T47D (cell line): ENCODE data around the gene GALT.
A peak's percentile ranks its signal among the peaks of the same experiment; 100 is the strongest.

Source experiments
- DNase-seq, 2 experiments: peaks; one replicate each; pipeline versions ENCODE4 v3.0.0 to v3.0.0-alpha.2; 2011 to 2012; ENCODE audit warnings: low read depth in 1 of 2, low spot score in 1 of 2
- JUND ChIP-seq: IDR thresholded peaks from 2 replicates; pipeline ENCODE4 v1.6.1; 2012; ENCODE audit warnings: low read depth
- in situ Hi-C: cut with HindIII; loops from 2 replicates; pipeline ENCODE4 v1.10.0; 2016; ENCODE audit warnings: low sequenced_read_pairs, low pct_unique_long_range_greater_than_20kb

GALT gene

GRCh38 chr9:34664281-34665066, 18.0 kb downstream of the GALT start:
- peak; percentile 51 to 85 for DNase-seq
- in situ Hi-C loops, result no loop called here
- no peak for TF ChIP-seq JUND

DNA sequence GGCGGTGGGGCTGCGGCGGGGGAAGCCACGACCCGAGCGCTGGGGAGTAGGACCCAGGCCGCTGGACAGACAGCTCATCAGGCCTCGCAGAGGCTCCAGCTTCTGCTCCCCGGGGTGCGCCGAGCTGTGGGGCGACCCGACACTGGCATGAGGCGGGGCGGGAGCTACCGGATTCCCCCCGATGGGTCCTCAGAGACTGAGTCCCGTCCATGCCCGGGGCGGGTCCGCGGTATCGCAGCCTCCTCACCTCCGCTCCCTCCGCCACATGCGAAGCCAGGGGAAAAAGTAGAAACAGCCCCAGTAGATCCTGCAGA, 18.5 kb downstream of the GALT start:
- in situ Hi-C loops, result no loop called here
- no peak for DNase-seq
- TF ChIP-seq JUND, result no peak

DNA sequence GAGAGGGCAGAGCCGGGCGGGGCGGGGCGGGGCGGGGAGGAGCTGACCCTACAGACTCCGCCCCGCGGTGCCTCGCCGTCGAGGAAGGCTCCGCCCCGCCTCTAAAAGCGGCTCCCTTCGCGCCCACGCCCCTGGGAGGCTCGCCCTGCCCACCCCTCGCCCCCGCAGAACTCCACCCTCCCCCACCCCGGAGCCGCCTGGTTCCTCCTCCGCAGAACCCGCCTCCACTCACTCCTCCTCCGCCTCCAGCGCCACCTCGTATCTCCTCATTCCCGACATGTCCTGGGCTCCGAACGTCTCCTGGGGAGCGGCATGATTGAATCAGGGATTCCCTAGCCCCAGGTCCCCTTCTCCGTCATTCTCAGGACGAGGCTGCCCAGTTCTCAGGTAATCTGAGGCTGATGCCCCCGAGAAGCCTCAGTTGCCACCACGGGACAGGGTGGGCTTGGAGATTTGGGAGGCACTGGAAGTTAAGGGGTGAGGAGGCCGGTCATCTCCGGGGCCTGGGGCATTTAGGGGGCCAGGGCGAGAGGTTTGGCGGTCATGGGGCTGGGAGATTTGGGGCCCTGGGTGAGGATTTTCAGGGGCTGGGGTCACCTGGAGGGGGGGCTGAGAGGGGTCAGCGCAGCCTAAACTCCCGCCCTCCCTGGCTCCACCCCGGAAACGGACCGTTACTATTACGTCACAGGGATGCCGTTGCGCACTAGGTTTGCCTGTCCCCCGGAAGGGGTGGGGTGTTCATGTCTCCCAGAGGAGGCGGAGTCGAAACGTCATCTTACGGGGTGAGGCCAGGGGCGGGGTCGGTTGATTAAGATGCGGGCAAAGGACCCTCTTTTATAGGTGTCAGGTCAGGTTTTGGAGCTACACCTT, 19.1 kb downstream of the GALT start:
- TF ChIP-seq JUND, result no peak
- in situ Hi-C loops, result no loop called here
- peak; percentile 75 to 94 for DNase-seq

GRCh38 chr9:34669809-34670562, 23.5 kb downstream of the GALT start:
- DNase-seq, result no peak
- in situ Hi-C loops, result no loop called here
- no peak for TF ChIP-seq JUND

- DNase-seq, result no peak
- in situ Hi-C loops, result no loop called here
- no peak for TF ChIP-seq JUND
Measured at GRCh38 chr9:34671307-34671706, 24.8 kb downstream of the GALT start.

- no peak for TF ChIP-seq JUND
- DNase-seq, result no peak
- in situ Hi-C loops, result no loop called here
Measured at GRCh38 chr9:34674440-34674839, 28.0 kb downstream of the GALT start.

DNA sequence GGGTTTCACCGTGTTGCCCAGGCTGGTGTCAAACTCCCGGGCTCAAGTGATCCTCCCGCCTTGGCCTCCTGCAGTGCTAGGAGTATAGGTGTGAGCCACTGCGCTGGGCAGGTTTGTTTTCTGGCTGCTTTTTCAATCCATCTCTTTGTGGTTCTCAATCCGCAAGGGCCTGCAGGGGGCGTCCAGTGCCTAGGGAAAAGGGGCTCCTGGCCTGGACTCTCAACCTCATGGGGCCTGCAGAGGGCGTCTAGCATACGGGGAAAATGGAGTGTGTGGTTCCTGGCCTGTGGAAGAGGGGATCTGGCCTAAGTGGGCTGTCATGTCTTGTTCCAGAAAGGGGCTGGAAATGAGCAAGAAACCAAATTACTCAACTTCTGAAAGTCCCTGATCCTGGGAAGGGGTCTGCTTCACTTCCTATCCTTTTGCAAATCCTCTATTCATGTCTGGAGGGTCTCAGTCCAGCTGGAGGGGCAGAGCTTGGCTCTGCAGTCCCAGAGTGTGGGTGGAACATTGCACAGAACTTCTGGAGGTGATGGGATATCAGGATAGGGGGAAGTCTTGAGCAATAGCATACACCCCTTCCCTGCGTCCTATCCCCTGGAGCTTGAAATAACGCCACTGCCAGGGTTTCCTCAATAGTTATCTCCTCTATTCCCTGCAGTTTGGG, 28.7 kb downstream of the GALT start:
- in situ Hi-C loops, result no loop called here
- peak; percentile 31 to 74 for DNase-seq
- no peak for TF ChIP-seq JUND

GRCh38 chr9:34675869-34676268, 29.4 kb downstream of the GALT start:
- in situ Hi-C loops, result no loop called here
- no peak for TF ChIP-seq JUND
- no peak for DNase-seq

DNA sequence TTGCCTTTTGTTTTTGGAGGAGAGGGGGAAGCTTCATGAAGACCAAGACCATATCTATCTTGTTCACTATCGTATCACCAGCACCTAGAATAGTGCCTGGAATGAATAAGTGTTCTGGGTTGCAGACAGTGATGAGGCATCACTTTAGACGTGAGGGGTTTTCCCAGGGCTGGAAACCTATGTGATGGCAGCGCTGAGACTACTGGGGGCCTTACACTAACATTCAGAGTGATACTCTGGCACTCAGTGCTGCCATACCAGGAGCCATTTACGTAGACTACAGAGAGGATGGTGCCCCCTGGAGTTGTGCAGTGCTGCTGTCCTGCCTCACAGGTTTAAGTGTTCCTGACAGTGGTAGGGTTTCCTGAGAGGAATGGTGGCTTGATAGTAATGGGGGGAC, 37.7 kb downstream of the GALT start:
- in situ Hi-C loops, result no loop called here
- TF ChIP-seq JUND, result no peak
- no peak for DNase-seq

DNA sequence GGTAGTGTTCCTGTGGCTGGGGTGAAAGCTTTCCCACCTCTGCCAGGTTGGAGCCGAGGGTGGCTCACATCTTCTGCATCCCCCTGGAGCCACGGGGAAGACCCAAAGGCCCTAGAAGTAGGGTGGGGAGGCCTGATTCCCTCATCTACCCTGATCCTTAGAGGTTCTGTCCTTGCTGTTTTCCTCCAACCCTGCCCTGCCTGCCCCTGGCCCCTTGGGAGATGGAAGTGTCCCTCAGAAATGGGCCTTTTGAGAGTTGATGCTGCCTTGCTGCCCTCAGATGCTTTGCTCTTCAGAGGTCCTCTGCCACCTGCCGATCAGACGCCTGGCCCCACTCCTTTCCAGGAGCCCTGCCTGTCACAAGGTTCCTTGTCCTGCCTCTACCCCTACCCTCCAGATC, 38.3 kb downstream of the GALT start:
- in situ Hi-C loops, result no loop called here
- TF ChIP-seq JUND, result no peak
- DNase-seq, result no peak

DNA sequence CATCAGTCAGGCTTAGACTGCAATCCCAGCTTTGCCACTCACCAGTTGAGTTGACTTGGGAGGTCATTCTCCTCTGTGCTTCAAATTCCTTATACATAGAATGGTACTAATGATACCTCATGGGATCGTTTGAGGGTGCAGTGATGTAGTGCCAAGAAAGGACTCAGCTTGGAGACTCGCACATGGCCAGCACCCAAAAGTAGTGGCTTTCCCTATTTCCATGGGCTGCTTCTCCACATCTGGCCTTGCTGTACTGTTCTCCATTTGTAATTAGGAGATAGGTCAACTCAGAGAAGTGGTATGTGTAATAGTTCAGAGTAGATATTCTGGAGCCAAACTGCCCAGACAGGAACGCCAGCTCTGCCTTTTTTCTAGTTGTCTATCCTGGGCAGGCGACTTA, 39.1 kb downstream of the GALT start:
- no peak for DNase-seq
- TF ChIP-seq JUND, result no peak
- in situ Hi-C loops, result no loop called here

- no peak for DNase-seq
- in situ Hi-C loops, result no loop called here
- TF ChIP-seq JUND, result no peak
Measured at GRCh38 chr9:34686231-34686630, 39.8 kb downstream of the GALT start.
